GM12873 (cell line): ENCODE results near the gene TRAPPC5.
A peak's percentile ranks its signal among the peaks of the same experiment; 100 is the strongest.

Experiments used
- CTCF ChIP-seq: IDR thresholded peaks from 2 replicates; pipeline ENCODE4 v1.5.1; 2012; ENCODE audit warnings: low read depth, mild to moderate bottlenecking, moderate library complexity, low read length, control low read depth; ENCODE audit not compliant: insufficient read depth; ENCODE audit errors: missing control alignments

TRAPPC5 gene

GRCh38 chr19:7672522-7672921, 8.1 kb upstream of the TRAPPC5 start:
- TF ChIP-seq CTCF, result no peak

- TF ChIP-seq CTCF, result no peak
These were observed 6.3 kb upstream of the TRAPPC5 start for GRCh38 chr19:7674010-7675005.

GRCh38 chr19:7676376-7676775, 4.3 kb upstream of the TRAPPC5 start:
- TF ChIP-seq CTCF, result no peak

GRCh38 chr19:7676854-7677253, 3.8 kb upstream of the TRAPPC5 start, which contains the start of gene MCEMP1:
Gene MCEMP1 (plus strand): TSS chr19:7677090. CDS start chr19:7677121, 31 bp downstream.
- TF ChIP-seq CTCF, result no peak

- TF ChIP-seq CTCF, result peak; percentile 31
These were observed 2.8 kb upstream of the TRAPPC5 start for GRCh38 chr19:7677669-7678311.

- TF ChIP-seq CTCF, result peak; percentile 78
These were observed 1.5 kb upstream of the TRAPPC5 start for GRCh38 chr19:7678971-7679751.
